H1 (cell line): ENCODE measurements around the gene TRAF3. TPM values are rescaled to one million over a fixed set of nuclear protein-coding genes. Genes with fewer than 3 reads are reported as not detected.

ENCODE experiments used
- CTCF ChIA-PET: fragments of 300-600 bp; sonication (Branson Sonifier 250); formaldehyde crosslinking; loops from one replicate; lab custom pipeline; 2021; ENCODE audit not compliant: partially characterized antibody; lab: Charles Lee
- POLR2A ChIA-PET: fragments of 300-600 bp; sonication (Branson Sonifier 250); formaldehyde crosslinking; loops from one replicate; lab custom pipeline; 2021; ENCODE audit warnings: inconsistent platforms; ENCODE audit not compliant: partially characterized antibody; lab: Charles Lee
- DNase-seq, 2 experiments: peaks; one replicate each; pipeline versions ENCODE4 v3.0.0 to v3.0.0-alpha.2; 2010 to 2022; ENCODE audit warnings: low spot score in 2 of 2, low read depth in 1 of 2, mixed read lengths in 1 of 2
- FAIRE-seq: peaks from 2 replicates; lab custom pipeline; 2011; peaks lifted over from hg19 to GRCh38; lab: Jason Lieb, UNC
- H2AFZ ChIP-seq: 2 replicates; pipeline ENCODE4 v1.8.1; 2012; ENCODE audit warnings: low read length, inconsistent platforms
- H2AK5ac ChIP-seq: 2 replicates; pipeline ENCODE4 v1.6.1; 2013; ENCODE audit warnings: low read depth, low read length
- H2BK120ac ChIP-seq: replicated peaks from 2 replicates; pipeline ENCODE3; 2013; ENCODE audit warnings: low read depth, low read length, inconsistent platforms
- H2BK12ac ChIP-seq: 2 replicates; pipeline ENCODE4 v1.6.1; 2013; ENCODE audit warnings: low read depth, low read length
- H2BK15ac ChIP-seq: 2 replicates; pipeline ENCODE4 v1.6.1; 2013; ENCODE audit warnings: low read length
- H2BK20ac ChIP-seq: 2 replicates; pipeline ENCODE4 v1.6.1; 2013; ENCODE audit warnings: low read length
- H2BK5ac ChIP-seq: 2 replicates; pipeline ENCODE4 v1.6.1; 2013; ENCODE audit warnings: low read depth, low read length
- H3K14ac ChIP-seq: 2 replicates; pipeline ENCODE4 v1.6.1; 2013; ENCODE audit warnings: inconsistent platforms; ENCODE audit not compliant: insufficient read length
- H3K18ac ChIP-seq: 2 replicates; pipeline ENCODE4 v1.6.1; 2013; ENCODE audit warnings: low read length; ENCODE audit errors: extremely low read depth
- H3K23ac ChIP-seq: 2 replicates; pipeline ENCODE4 v1.6.1; 2013; ENCODE audit warnings: inconsistent platforms; ENCODE audit not compliant: insufficient read length
- H3K23me2 ChIP-seq: 2 replicates; pipeline ENCODE4 v1.6.1; 2013; ENCODE audit warnings: low read depth, low read length
- H3K27ac ChIP-seq: 2 replicates; pipeline ENCODE4 v1.6.1; 2011; ENCODE audit warnings: low read depth, low read length, inconsistent platforms
- H3K27me3 ChIP-seq, 4 experiments: replicated peaks in 1 of 4; 1 replicate in 1 of 4; 2 replicates in 3 of 4; pipeline versions ENCODE4 v1.6.1 to v1.8.1; 2011 to 2013; ENCODE audit warnings: low read length in 3 of 4, mild to moderate bottlenecking in 3 of 4, inconsistent platforms in 2 of 4, mixed read lengths in 2 of 4, moderate library complexity in 1 of 4; ENCODE audit not compliant: control insufficient read depth in 3 of 4, insufficient read depth in 3 of 4; ENCODE audit errors: extremely low read depth in 1 of 4
- H3K36me3 ChIP-seq, 4 experiments: 2 replicates each; pipeline versions ENCODE4 v1.6.1 to v1.8.1; 2011 to 2013; ENCODE audit warnings: mild to moderate bottlenecking in 4 of 4, low read length in 3 of 4, moderate library complexity in 2 of 4, control low read depth in 1 of 4, inconsistent platforms in 1 of 4; ENCODE audit not compliant: insufficient read depth in 4 of 4, control insufficient read depth in 2 of 4
- H3K4ac ChIP-seq: replicated peaks from 2 replicates; pipeline ENCODE3; 2013; ENCODE audit warnings: low read length, low read depth, mixed read lengths, inconsistent platforms; ENCODE audit not compliant: insufficient read length
- H3K4me1 ChIP-seq, 4 experiments: replicated peaks in 1 of 4; 1 replicate in 1 of 4; 2 replicates in 3 of 4; pipeline versions ENCODE4 v1.6.1 to v1.8.1; 2011 to 2013; ENCODE audit warnings: low read length in 3 of 4, inconsistent platforms in 2 of 4, mixed read lengths in 1 of 4; ENCODE audit not compliant: insufficient read depth in 4 of 4, control insufficient read depth in 3 of 4
- H3K4me2 ChIP-seq, 2 experiments: 2 replicates each; pipeline versions ENCODE4 v1.6.1 to v1.8.1; 2011 to 2013; ENCODE audit warnings: low read depth in 2 of 2, low read length in 2 of 2, control low read depth in 1 of 2, inconsistent platforms in 1 of 2, mild to moderate bottlenecking in 1 of 2; ENCODE audit not compliant: insufficient read depth in 1 of 2
- H3K4me3 ChIP-seq, 4 experiments: fragments of 200-600, 300-600 bp in 1 of 4; sonication (generic), shearing (Covaris generic), sonication (Bioruptor Twin) in 1 of 4; 2 replicates each; pipeline versions ENCODE4 v1.5.1 to v1.8.1; 2011 to 2016; ENCODE audit warnings: low read length in 4 of 4, low read depth in 3 of 4, control low read depth in 2 of 4, inconsistent platforms in 2 of 4, mild to moderate bottlenecking in 2 of 4, mixed read lengths in 1 of 4, moderate library complexity in 1 of 4; ENCODE audit not compliant: insufficient read depth in 2 of 4; ENCODE audit errors: extremely low read depth in 1 of 4
- H3K56ac ChIP-seq: replicated peaks from 2 replicates; pipeline ENCODE3; 2013; ENCODE audit warnings: low read depth, mild to moderate bottlenecking, mixed read lengths, low read length, inconsistent platforms; ENCODE audit not compliant: insufficient read length
- H3K79me1 ChIP-seq: 2 replicates; pipeline ENCODE4 v1.6.1; 2013; ENCODE audit warnings: low read depth, low read length, control low read depth
- H3K79me2 ChIP-seq, 2 experiments: 2 replicates each; pipeline versions ENCODE4 v1.6.1 to v1.8.1; 2012 to 2013; ENCODE audit warnings: low read length in 2 of 2, mild to moderate bottlenecking in 2 of 2, inconsistent platforms in 1 of 2; ENCODE audit not compliant: insufficient read depth in 2 of 2, control insufficient read depth in 1 of 2
- H3K9ac ChIP-seq, 4 experiments: replicated peaks in 1 of 4; 1 replicate in 1 of 4; 2 replicates in 3 of 4; pipeline versions ENCODE4 v1.6.1 to v1.8.1; 2011 to 2013; ENCODE audit warnings: low read depth in 3 of 4, low read length in 3 of 4, control low read depth in 2 of 4, mild to moderate bottlenecking in 2 of 4, moderate library complexity in 2 of 4, inconsistent platforms in 1 of 4; ENCODE audit errors: extremely low read depth in 1 of 4
- H3K9me3 ChIP-seq, 2 experiments: 2 replicates each; pipeline versions ENCODE4 v1.6.1 to v1.8.1; 2012 to 2013; ENCODE audit warnings: mild to moderate bottlenecking in 2 of 2, moderate library complexity in 2 of 2, control low read depth in 1 of 2, inconsistent platforms in 1 of 2, low read depth in 1 of 2, low read length in 1 of 2, mixed read lengths in 1 of 2; ENCODE audit not compliant: insufficient read depth in 2 of 2
- H4K20me1 ChIP-seq, 2 experiments: replicated peaks in 1 of 2; 2 replicates each; pipeline versions ENCODE3 to v1.8.1; 2011 to 2013; ENCODE audit warnings: inconsistent platforms in 2 of 2, low read length in 2 of 2, mild to moderate bottlenecking in 1 of 2; ENCODE audit not compliant: insufficient read depth in 2 of 2, control insufficient read depth in 1 of 2
- H4K5ac ChIP-seq: 2 replicates; pipeline ENCODE4 v1.6.1; 2013; ENCODE audit warnings: low read length, low read depth, mixed read lengths, inconsistent platforms; ENCODE audit not compliant: insufficient read length
- H4K8ac ChIP-seq: 2 replicates; pipeline ENCODE4 v1.8.0; 2013; ENCODE audit warnings: mild to moderate bottlenecking, moderate library complexity, low read length, inconsistent platforms; ENCODE audit not compliant: insufficient read depth; ENCODE audit errors: extremely low read depth
- H4K91ac ChIP-seq: replicated peaks from 2 replicates; pipeline ENCODE3; 2013; ENCODE audit warnings: low read length, mixed read lengths, inconsistent platforms; ENCODE audit not compliant: insufficient read length
- CREB1 ChIP-seq: IDR thresholded peaks from 2 replicates; pipeline ENCODE4 v1.6.1; 2012; ENCODE audit warnings: inconsistent platforms
- E2F6 ChIP-seq: IDR thresholded peaks from 2 replicates; pipeline ENCODE4 v1.6.1; 2012; ENCODE audit warnings: inconsistent platforms
- GABPA ChIP-seq: IDR thresholded peaks from 2 replicates; pipeline ENCODE4 v1.6.1; 2011; ENCODE audit warnings: mild to moderate bottlenecking, low read length, moderate library complexity, borderline replicate concordance; ENCODE audit not compliant: insufficient read depth
- MAFK ChIP-seq: IDR thresholded peaks from 2 replicates; pipeline ENCODE4 v1.6.1; 2012; ENCODE audit warnings: low read depth, mild to moderate bottlenecking, improper control_type of control experiment, low read length
- POLR2A ChIP-seq, 2 experiments: IDR thresholded peaks; 1 replicate in 1 of 2; 2 replicates in 1 of 2; pipeline ENCODE4 v1.6.1; 2011; ENCODE audit warnings: low read depth in 2 of 2, low read length in 2 of 2, mild to moderate bottlenecking in 2 of 2; ENCODE audit errors: control extremely low read depth in 1 of 2
- SIN3A ChIP-seq, 2 experiments: IDR thresholded peaks in 1 of 2; conservative IDR thresholded peaks in 1 of 2; 2 replicates each; pipeline ENCODE4 v1.6.1; 2011 to 2012; ENCODE audit warnings: low read length in 2 of 2, improper control_type of control experiment in 1 of 2, low read depth in 1 of 2, mild to moderate bottlenecking in 1 of 2
- SRF ChIP-seq: IDR thresholded peaks from 2 replicates; pipeline ENCODE4 v1.6.1; 2011; ENCODE audit warnings: mild to moderate bottlenecking, low read depth, low read length, moderate library complexity
- YY1 ChIP-seq: IDR thresholded peaks from 2 replicates; pipeline ENCODE4 v1.6.1; 2011; ENCODE audit warnings: low read depth, mild to moderate bottlenecking, low read length
- WGBS, 2 experiments: shearing (Covaris generic) in 1 of 2; methylation state at CpG; one replicate each; pipeline versions ENCODE4 v1.1.6 to v1.1.7; 2013 to 2015; ENCODE audit warnings: low lambda C conversion rate in 2 of 2, mixed read lengths in 2 of 2, inconsistent platforms in 1 of 2, low coverage in 1 of 2, missing lambda C conversion rate in 1 of 2; ENCODE audit not compliant: insufficient replicate concordance in 2 of 2, insufficient coverage in 1 of 2, insufficient read length in 1 of 2; ENCODE audit errors: extremely low coverage in 1 of 2, missing lambda C conversion rate in 1 of 2; 5-methylcytosine and 5-hydroxymethylcytosine counted together
- polyA plus RNA-seq, 7 experiments: library from polyadenylated mRNA; depleted of rRNA in 3 of 7; stranded (reverse) in 5 of 7; unstranded in 2 of 7; fragments of >200 nt in 5 of 7; fragments of 200-250 nt in 2 of 7; gene quantifications; 1 replicate in 5 of 7; 2 replicates in 1 of 7; 4 replicates in 1 of 7; pipeline versions ENCODE4 v1.2.1 to v1.2.3, GENCODE V29; 2011 to 2013; ENCODE audit warnings: missing spikeins in 2 of 7, mixed read lengths in 2 of 7
- total RNA-seq: library from RNA; stranded (reverse); fragmentation: NEBNext Ultra II Directional; extraction: Animal tissue kit (Norgen Biotek cat#: 25700); gene quantifications from 2 replicates; pipeline ENCODE4 v1.2.1, GENCODE V29; 2021

The TRAF3 gene
- total and polyA plus RNA-seq, 2 of the 8 experiments (the other 6 are each of a cell fraction or from before 2014, with no cell fraction given), result 5.8 to 12.1 TPM

- CTCF ChIA-PET, result interaction anchor here (0.6 to 1.5 kb wide), 6 partner anchors 37 to 841 kb away, joined by 3 to 5 read pairs (median 3); no protein-coding TSS in a partner anchor
- Histone ChIP-seq H3K79me1 (no peaks in the 10 kb centered on the region), H2AFZ (no peak overlapping the region), H4K91ac (no peak overlapping the region)
- WGBS, 2 experiments, result 88% methylated on average over 2 of the region's 2 CpGs; no CpG with 5 or more reads in 1 of the 2 experiments
- TF ChIP-seq POLR2A (IDR thresholded peaks at IDR 0.05; ENCODE audit: control extremely low read depth in 1 of 2, low read depth in 2 of 2, low read length in 2 of 2), result no peak
- TF ChIP-seq SRF, result no peak
- TF ChIP-seq MAFK, result no peak
- TF ChIP-seq SIN3A (conservative IDR thresholded peaks at IDR 0.05 in 1 of 2, IDR thresholded peaks at IDR 0.05 in 1 of 2; ENCODE audit: low read depth in 1 of 2, low read length in 2 of 2), result no peak
- TF ChIP-seq YY1, result no peak
- no peak for TF ChIP-seq GABPA
- no peak for TF ChIP-seq E2F6
- no peak for TF ChIP-seq CREB1
- TF ChIP-seq, all 59 proteins: peak for 0
- no peak overlapping the region for H3K9ac ChIP-seq
- DNase-seq (no peak), FAIRE-seq (no peak)
- H2BK20ac ChIP-seq, result no peak overlapping the region
- H4K8ac ChIP-seq, result no peak overlapping the region
- H3K14ac ChIP-seq, result no peak overlapping the region
- 0 out of 4 replicates have a peak, but pooled peaks cover 0 to 3% of the 10 kb centered on the region in 2 experiments for H3K79me2 ChIP-seq
- no peak overlapping the region for H3K23ac ChIP-seq
- H3K4me2 ChIP-seq, result no peak overlapping the region
- H2BK120ac ChIP-seq, result no peak overlapping the region
- no peak overlapping the region for H3K18ac ChIP-seq
- no peak overlapping the region for H3K27ac ChIP-seq
- H3K9me3 ChIP-seq, result no peaks in the 10 kb centered on the region
- H3K4me1 ChIP-seq, result no peaks in the 10 kb centered on the region; a peak in 1 of 7 replicates
- H2BK15ac ChIP-seq, result no peak overlapping the region
- H3K23me2 ChIP-seq, result no peaks in the 10 kb centered on the region; the same call in 1 of the 2 replicates
- no peak overlapping the region for H3K4me3 ChIP-seq
- H2BK12ac ChIP-seq, result no peak overlapping the region
- no peak overlapping the region for H2AK5ac ChIP-seq
- H2BK5ac ChIP-seq, result no peak overlapping the region
- peaks cover 0 to 4% of the 10 kb centered on the region in 2 experiments for H4K20me1 ChIP-seq
- H4K5ac ChIP-seq, result no peak overlapping the region
- no peaks in the 10 kb centered on the region for H3K36me3 ChIP-seq
- no peak overlapping the region for H3K56ac ChIP-seq
- no peak overlapping the region for H3K4ac ChIP-seq
- POLR2A ChIA-PET, result interaction anchor here (0.6 kb wide), 1 partner anchor 11 kb away, joined by 3 read pairs; no protein-coding TSS in a partner anchor
- no peaks in the 10 kb centered on the region for H3K27me3 ChIP-seq
These were observed 34.7 kb downstream of the TRAF3 start for GRCh38 chr14:102811971-102812370.
